AG10803 (cell line): ENCODE data around the gene CHKA.

Experiments
- DNase-seq: peaks from one replicate; pipeline ENCODE4 v3.0.0; 2010; ENCODE audit warnings: low read depth
- H3K4me3 ChIP-seq: 2 replicates; pipeline ENCODE4 v1.5.1; 2011; ENCODE audit warnings: mild to moderate bottlenecking, low read length, control low read depth
- TF ChIP-seq, protein P1 (sequence below): conservative IDR thresholded peaks from 2 replicates; pipeline ENCODE4 v1.5.1; 2011; ENCODE audit warnings: mild to moderate bottlenecking, low read length, control low read depth, inconsistent platforms

CHKA gene

DNA sequence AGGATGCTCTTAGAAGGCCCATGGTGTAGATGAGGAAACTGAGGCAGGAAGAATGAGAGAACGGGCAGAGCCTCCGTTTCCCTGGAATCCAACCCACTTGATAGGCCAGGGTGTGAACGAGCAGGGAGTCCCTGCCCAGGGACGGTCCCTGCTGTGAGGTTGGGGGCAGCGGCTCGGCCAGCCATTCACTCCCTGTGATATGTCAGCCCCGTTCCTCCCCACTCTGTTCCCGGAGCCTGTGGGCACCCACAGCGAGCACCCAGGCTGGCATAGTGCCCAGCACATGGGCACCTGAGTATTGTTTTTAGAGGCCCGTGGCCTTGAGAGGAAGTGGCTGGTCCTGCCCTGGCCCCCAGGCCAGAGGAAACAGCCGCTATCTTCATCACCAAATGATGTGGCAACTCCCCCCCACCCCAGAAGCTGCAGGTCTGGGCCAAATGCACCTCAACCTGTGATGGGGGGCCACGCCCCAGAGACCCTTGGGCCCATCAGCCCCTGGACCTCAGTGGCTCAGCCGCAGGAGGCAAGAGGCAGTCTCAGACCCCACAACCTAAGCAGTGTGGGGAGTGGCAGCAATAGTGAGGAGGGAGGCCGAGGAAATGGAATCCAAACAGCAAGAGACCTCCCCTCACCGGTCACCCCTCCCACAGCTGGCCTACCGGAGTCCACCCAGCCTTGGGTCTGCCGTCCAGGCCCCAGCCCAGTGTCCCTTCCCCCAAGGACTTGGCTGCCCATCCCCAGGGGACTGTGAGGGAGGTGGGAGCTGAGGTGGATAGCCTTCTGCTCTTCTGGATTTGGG is 108.9 kb downstream of the CHKA start:
- TF ChIP-seq, protein P1, sequence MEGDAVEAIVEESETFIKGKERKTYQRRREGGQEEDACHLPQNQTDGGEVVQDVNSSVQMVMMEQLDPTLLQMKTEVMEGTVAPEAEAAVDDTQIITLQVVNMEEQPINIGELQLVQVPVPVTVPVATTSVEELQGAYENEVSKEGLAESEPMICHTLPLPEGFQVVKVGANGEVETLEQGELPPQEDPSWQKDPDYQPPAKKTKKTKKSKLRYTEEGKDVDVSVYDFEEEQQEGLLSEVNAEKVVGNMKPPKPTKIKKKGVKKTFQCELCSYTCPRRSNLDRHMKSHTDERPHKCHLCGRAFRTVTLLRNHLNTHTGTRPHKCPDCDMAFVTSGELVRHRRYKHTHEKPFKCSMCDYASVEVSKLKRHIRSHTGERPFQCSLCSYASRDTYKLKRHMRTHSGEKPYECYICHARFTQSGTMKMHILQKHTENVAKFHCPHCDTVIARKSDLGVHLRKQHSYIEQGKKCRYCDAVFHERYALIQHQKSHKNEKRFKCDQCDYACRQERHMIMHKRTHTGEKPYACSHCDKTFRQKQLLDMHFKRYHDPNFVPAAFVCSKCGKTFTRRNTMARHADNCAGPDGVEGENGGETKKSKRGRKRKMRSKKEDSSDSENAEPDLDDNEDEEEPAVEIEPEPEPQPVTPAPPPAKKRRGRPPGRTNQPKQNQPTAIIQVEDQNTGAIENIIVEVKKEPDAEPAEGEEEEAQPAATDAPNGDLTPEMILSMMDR: no peak
- no peak for DNase-seq
- no peak overlapping the region for H3K4me3 ChIP-seq

DNA sequence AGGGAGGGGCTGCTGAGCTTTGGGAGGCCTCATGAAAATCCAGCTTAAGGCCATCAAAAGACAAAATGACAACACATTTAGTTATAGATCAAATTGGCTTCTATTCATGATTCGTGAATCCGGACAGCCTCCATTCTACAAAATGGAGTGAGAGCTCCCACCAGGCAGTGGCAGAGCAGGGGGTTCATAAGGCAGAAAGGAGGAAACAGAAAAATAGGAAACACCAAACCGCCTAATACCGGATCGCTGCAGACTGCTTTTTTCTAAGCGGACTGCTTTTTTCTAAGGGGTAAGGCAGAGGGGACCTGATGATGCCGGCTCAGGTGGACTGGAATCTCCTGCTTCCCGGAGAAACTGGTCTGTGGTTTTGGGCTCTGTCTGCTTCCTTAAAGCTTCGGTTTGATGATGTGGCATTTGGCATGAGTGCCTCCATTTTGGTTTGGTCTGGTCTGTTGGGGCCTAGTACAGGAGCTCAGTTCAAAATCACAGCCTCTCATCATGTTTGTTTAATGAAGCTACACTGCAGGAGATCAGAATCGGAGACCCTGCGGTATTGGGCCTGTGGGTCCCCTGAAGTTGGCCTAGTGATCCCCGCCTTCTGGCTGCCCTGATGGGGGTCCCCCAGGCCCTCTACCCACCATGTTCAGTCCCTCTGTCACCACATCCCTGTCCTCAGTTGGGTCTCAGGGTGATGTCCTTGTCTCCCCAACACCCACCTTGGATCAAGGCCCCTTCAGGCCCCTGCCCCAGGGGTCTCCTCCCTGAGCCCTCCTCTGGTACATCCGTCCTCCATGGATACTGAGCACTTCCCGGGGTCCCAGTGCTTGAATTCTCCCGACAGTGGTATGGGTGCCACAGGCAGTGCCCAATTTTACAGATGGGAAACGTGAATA is 109.9 kb downstream of the CHKA start:
- TF ChIP-seq, protein P1: no peak
- DNase-seq: no peak
- peak overlapping the region; percentile 79 for H3K4me3 ChIP-seq

DNA sequence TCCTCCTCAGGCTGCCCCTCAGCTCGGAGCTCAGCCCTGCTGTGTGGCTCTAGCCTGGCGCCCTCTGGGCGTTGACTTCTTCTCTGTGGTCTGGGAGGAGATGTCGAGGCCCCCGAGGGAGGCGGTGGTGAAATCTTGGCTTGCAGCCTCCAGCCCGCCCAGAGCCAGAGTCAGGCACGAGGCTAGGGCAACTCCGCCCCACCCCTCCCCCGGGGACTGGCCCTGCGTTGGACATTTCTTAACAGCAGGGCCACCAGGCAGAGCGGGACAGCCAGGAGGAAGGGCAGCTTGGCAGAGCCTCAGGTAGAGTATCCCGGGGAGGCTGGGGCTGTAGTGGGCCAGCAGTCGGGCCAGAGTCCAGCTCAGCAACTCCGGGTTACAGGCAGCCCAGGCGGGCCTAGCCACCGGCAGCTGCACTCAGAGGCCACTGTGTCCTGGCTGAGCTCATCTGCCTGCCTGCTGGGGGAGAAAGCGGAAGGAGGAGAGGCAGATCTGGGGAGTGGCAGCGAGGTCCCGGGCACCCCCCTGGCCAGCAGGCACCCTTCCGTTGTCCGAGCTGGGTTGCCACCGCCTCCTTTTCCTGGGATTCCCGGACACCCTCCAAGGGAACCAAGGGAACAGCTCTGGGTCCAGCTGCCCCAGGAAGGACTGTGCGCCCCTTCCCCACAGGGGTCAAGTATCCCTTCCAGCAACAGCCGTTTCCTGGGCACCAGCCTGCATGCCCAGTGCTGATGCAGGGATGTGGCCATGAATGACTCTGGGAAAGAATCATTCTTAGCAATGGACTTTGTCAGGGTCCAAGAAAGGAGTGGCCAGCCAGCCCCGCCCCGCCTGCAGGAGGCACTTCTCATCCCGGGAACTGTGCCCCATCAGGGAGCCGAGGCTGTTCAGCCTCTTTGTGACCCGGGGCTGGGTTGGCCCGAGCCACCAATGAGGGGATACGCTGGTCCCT is 110.8 kb downstream of the CHKA start, which contains the start of gene ALDH3B1:
TSS of gene ALDH3B1 (plus strand) at position 238 of the 952 bp plus-strand sequence. CDS start 4,971 bp downstream, outside the sequence.
- peak; percentile 91 for DNase-seq
- peak within 1 kb of the TSS; percentile 79 for H3K4me3 ChIP-seq

DNA sequence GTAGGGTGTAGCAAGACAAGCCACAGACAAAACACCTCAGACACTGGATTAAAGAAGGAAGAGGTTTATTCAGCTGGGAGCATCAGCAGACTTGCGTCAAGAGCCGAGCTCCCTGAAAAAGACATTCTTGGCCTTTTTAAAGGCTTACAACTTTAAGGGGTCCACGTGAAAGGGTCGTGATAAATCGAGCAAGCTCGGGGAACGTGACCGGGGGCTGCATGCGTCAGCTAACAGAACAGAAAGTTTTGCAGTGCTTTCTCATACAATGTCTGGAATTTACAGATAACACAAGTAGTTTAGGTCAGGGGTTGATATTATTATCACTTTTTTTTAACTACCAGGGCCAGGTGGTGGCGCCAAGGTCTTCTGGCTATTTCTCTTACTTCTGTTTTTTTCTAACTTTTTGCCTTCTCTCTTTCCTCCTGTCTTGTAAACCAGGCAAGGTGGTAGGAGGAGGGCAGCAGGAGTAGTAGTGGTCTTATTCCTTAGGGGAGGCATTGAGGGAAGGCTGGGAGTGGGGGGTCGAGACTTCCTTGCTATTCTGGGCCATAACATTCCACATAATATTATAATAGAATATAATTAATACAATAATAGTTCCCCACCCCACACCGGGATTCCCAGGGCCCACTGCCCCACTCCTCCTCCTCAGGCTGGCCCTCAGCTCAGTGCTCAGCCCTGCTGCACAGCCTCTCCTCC is 111.6 kb downstream of the CHKA start:
- peak; percentile 55 for DNase-seq
- TF ChIP-seq, protein P1: peak; percentile 42
- peak overlapping the region; percentile 79 for H3K4me3 ChIP-seq

More for the DNA sequence above, 110.8 kb downstream of the CHKA start, which contains the start of gene ALDH3B1:
- TF ChIP-seq, protein P1: no peak

DNA sequence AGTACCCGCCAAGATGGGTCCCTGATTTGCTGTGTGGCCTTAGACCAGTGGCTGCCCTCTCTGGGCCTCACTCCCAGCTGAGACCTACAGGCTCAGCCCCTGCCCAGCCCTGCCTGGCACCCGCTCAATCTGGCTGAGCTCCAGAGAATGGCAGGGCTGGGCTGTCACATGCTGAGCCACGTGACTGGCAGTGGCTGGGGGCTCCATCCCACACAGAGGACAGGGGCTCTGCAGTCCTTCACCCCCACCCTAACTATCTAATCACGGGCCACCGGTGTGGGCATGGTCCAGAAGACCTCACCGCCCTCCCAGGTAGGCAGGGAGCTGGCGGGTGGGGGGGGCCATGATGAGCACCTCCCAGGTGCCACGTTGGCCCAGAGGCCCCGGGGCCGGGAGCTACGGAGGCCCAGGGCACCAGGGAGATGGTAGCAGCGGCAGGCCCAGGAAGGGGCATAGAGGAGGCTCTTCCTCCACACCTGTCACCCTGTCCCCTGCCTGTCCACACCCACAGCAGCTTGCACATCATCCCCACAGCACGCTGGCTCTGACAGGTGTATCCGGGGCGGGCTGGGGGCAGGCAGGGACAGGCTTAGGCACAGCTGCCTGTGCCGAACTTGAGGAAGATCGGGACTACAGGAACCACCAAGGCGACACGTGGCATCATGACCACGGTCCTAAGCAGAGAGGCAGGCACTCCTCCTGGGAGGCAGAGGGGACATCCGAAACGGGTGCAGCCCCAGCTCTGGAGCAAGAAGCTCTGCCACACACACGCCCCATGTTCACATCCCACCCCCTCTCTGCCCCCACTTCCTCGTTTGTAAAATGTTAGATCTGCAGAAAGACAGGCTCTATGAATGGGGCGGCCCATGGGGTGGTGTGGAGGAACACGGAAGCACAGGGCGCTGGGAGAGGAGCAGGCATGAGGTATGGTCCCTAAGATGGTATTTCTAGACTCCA is 112.5 kb downstream of the CHKA start:
- no peak overlapping the region for H3K4me3 ChIP-seq
- TF ChIP-seq, protein P1: no peak
- no peak for DNase-seq
